GM19023 (cell line): ENCODE measurements around the gene POTEH.
"Not testable (repeated sequence)": the region's sequence is repeated elsewhere in the genome, so short reads cannot be mapped to it uniquely, and the experiment has no call there.

Experiments used
- ATAC-seq: cut with Tn5 transposase; IDR thresholded peaks from one replicate; pipeline ENCODE4 v1.9.1; 2021; ENCODE audit warnings: mild to moderate bottlenecking, moderate library complexity; ENCODE audit not compliant: unreplicated experiment

The POTEH gene

GRCh38 chr22:15734411-15734810, 44.6 kb downstream of the POTEH start:
- ATAC-seq: not testable (repeated sequence)

- ATAC-seq: not testable (repeated sequence)
Observed at GRCh38 chr22:15738157-15738908, 48.5 kb downstream of the POTEH start.

- not testable (repeated sequence) for ATAC-seq
Observed at GRCh38 chr22:15738909-15739391, 49.1 kb downstream of the POTEH start.

GRCh38 chr22:15747636-15748323, 58.0 kb downstream of the POTEH start:
- not testable (repeated sequence) for ATAC-seq

GRCh38 chr22:15749181-15749970, 59.5 kb downstream of the POTEH start:
- not testable (repeated sequence) for ATAC-seq

GRCh38 chr22:15759443-15760097, 69.7 kb downstream of the POTEH start:
- not testable (repeated sequence) for ATAC-seq

GRCh38 chr22:15760388-15761150, 70.7 kb downstream of the POTEH start:
- not testable (repeated sequence) for ATAC-seq

GRCh38 chr22:15761151-15761777, 71.4 kb downstream of the POTEH start:
- not testable (repeated sequence) for ATAC-seq

GRCh38 chr22:15763559-15763958, 73.7 kb downstream of the POTEH start:
- ATAC-seq: not testable (repeated sequence)
